ENCODE data around the gene PTPRC.

- TF ChIP-seq CTCF (conservative IDR thresholded peaks at IDR 0.05; ENCODE audit: low read depth, low read length) (no peak), EZH2 (IDR thresholded peaks at IDR 0.05; ENCODE audit: borderline replicate concordance, low read depth, low read length, poor library complexity, severe bottlenecking) (no peak)
Measured at GRCh38 chr1:198620218-198620617, 18.6 kb upstream of the PTPRC start.

Data from A673 (cell line).